ENCODE results near the gene C19orf67. TPM values are rescaled to one million over a fixed set of nuclear protein-coding genes. Genes with fewer than 3 reads are reported as not detected.
"Not testable (repeated sequence)": the region's sequence is repeated elsewhere in the genome, so short reads cannot be mapped to it uniquely, and the experiment has no call there.

Gene C19orf67
- total and polyA plus RNA-seq, 2 of the 4 experiments (the other 2 are of a cell fraction) = not detected

GRCh38 chr19:14035159-14035558 lies 50.4 kb downstream of the C19orf67 start:
- dilution Hi-C loops (cut with HindIII; ENCODE audit: low sequenced_read_pairs, unreplicated experiment); H4K91ac ChIP-seq (ENCODE audit: insufficient read depth, low read depth, low read length); H2BK20ac ChIP-seq (ENCODE audit: low read depth, low read length); H4K20me1 ChIP-seq (ENCODE audit: insufficient read depth, low read length); H3K56ac ChIP-seq (ENCODE audit: extremely low read depth, insufficient read depth, low read length); H3K9me1 ChIP-seq (ENCODE audit: insufficient read depth, low read length); in situ Hi-C loops (cut with MboI; ENCODE audit: low sequenced_read_pairs); H2BK120ac ChIP-seq (ENCODE audit: low read depth, low read length); ATAC-seq (ENCODE audit: low read depth); intact Hi-C loops (cut with micrococcal nuclease); H3K4me3 ChIP-seq (ENCODE audit: insufficient read depth, low read depth, low read length); H3K4ac ChIP-seq (ENCODE audit: low read depth, low read length); H2BK15ac ChIP-seq (ENCODE audit: low read depth, low read length); H2AK9ac ChIP-seq (replicated peaks; ENCODE audit: low read depth, low read length, poor library complexity); H3K36me3 ChIP-seq (ENCODE audit: control insufficient read depth, insufficient read depth, low read length); POLR2A ChIA-PET (ENCODE audit: unreplicated experiment); DNase-seq; H3K79me1 ChIP-seq (ENCODE audit: low read depth in 1 of 2, low read length in 2 of 2); H3K9ac ChIP-seq (ENCODE audit: low read depth, low read length); H3K9me3 ChIP-seq (ENCODE audit: control insufficient read depth, insufficient read depth, low read length); H3K4me2 ChIP-seq (ENCODE audit: low read depth, low read length); H3K18ac ChIP-seq (ENCODE audit: low read depth, low read length); BruUV-seq (replicated peaks); H4K8ac ChIP-seq (ENCODE audit: low read depth in 2 of 2, low read length in 2 of 2); H2BK5ac ChIP-seq (ENCODE audit: low read depth, low read length, poor library complexity, severe bottlenecking); H2AFZ ChIP-seq (replicated peaks; ENCODE audit: low read length, poor library complexity); H3K27ac ChIP-seq (ENCODE audit: insufficient read depth, low read length); H2AK5ac ChIP-seq (ENCODE audit: low read depth, low read length); H3K4me1 ChIP-seq (ENCODE audit: control insufficient read depth, insufficient read depth, low read length); H3K23ac ChIP-seq (ENCODE audit: low read depth, low read length); H4K5ac ChIP-seq (ENCODE audit: low read depth, low read length); H3K14ac ChIP-seq (replicated peaks; ENCODE audit: low read depth, low read length): not testable (repeated sequence)
- WGBS, 2 experiments (ENCODE audit: extremely low coverage in 2 of 2, insufficient read length in 1 of 2) = 76% methylated on average over 3 of the region's 12 CpGs; no CpG with 5 or more reads in 1 of the 2 experiments
- H3K27me3 ChIP-seq (ENCODE audit: control insufficient read depth, insufficient read depth, low read length) = peaks cover 10% of the 10 kb centered on the region; the same call in 1 of the 2 replicates
- CTCF ChIA-PET = interaction anchor here (0.7 kb wide), 1 partner anchor 40 kb away, joined by 4 read pairs; no protein-coding TSS in a partner anchor

Measured in IMR-90 (cell line).